K562 (cell line): ENCODE measurements around the gene SMC3. TPM values are rescaled to one million over a fixed set of nuclear protein-coding genes. Genes with fewer than 3 reads are reported as not detected.

ENCODE experiments used
- ATAC-seq: fragments of 200-7000 bp; cut with Tn5 transposase; 3 replicates; pipeline ENCODE4 v1.9.1; 2020; ENCODE audit warnings: moderate library complexity
- BruUV-seq: library from RNA; stranded (reverse); fragments of 400-500 nt; replicated peaks from 2 replicates; lab custom pipeline; 2021; lab: Mats Ljungman, UMichigan
- CTCF ChIA-PET: fragments of 300-600 bp; formaldehyde crosslinking; extraction: SDS; loops from one replicate; lab custom pipeline; 2021; ENCODE audit warnings: low intra/inter-chr PET ratio; lab: Yijun Ruan, JAX
- POLR2A ChIA-PET: fragments of 300-600, 350-650 bp; sonication (Branson Sonifier 250); formaldehyde crosslinking; extraction: SDS; loops from one replicate; lab custom pipeline; 2021; ENCODE audit warnings: antibody characterized with exemption, inconsistent platforms; lab: Yijun Ruan, JAX
- DNase-seq, 4 experiments: peaks; one replicate each; pipeline versions ENCODE4 v3.0.0 to v3.0.0-alpha.2; 2011 to 2018; ENCODE audit warnings: low spot score in 3 of 4, mixed read lengths in 3 of 4; ENCODE audit errors: extremely low read depth in 1 of 4
- FAIRE-seq: peaks from 2 replicates; lab custom pipeline; 2011; peaks lifted over from hg19 to GRCh38; lab: Jason Lieb, UNC
- H2AFZ ChIP-seq: 2 replicates; pipeline ENCODE4 v1.6.0; 2011; ENCODE audit warnings: low read depth, low read length, control low read depth, inconsistent platforms
- H3K27ac ChIP-seq: fragments of 200-600 bp; 3 replicates; pipeline ENCODE4 v1.8.0; 2011; ENCODE audit warnings: low read depth, mild to moderate bottlenecking, control low read depth, inconsistent platforms, low read length, moderate library complexity, mixed read lengths; ENCODE audit errors: extremely low read depth
- H3K27me3 ChIP-seq, 2 experiments: fragments of 300-600 bp in 1 of 2; 2 replicates in 1 of 2; 3 replicates in 1 of 2; pipeline versions ENCODE4 v1.6.0 to v1.8.0; 2011; ENCODE audit warnings: inconsistent platforms in 2 of 2, low read length in 2 of 2, mild to moderate bottlenecking in 1 of 2, mixed read lengths in 1 of 2, moderate library complexity in 1 of 2; ENCODE audit not compliant: control insufficient read depth in 2 of 2, insufficient read depth in 2 of 2
- H3K36me3 ChIP-seq: fragments of 300-600 bp; 3 replicates; pipeline ENCODE4 v1.8.0; 2011; ENCODE audit warnings: mild to moderate bottlenecking, low read length, inconsistent platforms; ENCODE audit not compliant: control insufficient read depth, insufficient read depth
- H3K4me1 ChIP-seq, 2 experiments: fragments of 200-600 bp in 1 of 2; replicated peaks in 1 of 2; 2 replicates in 1 of 2; 3 replicates in 1 of 2; pipeline versions ENCODE4 v1.5.1 to v1.8.0; 2011; ENCODE audit warnings: inconsistent platforms in 2 of 2, low read length in 2 of 2, mild to moderate bottlenecking in 1 of 2, mixed read lengths in 1 of 2, moderate library complexity in 1 of 2; ENCODE audit not compliant: control insufficient read depth in 2 of 2, insufficient read depth in 2 of 2
- H3K4me2 ChIP-seq: 2 replicates; pipeline ENCODE4 v1.6.1; 2011; ENCODE audit warnings: low read length, control low read depth, inconsistent platforms, mixed read lengths; ENCODE audit not compliant: insufficient read depth
- H3K4me3 ChIP-seq: fragments of 200-600 bp; sonication (generic), shearing (Covaris generic); 2 replicates; pipeline ENCODE4 v1.5.1; 2016; ENCODE audit warnings: control low read depth, inconsistent platforms
- H3K79me2 ChIP-seq: fragments of 200-600 bp; 3 replicates; pipeline ENCODE4 v1.8.0; 2011; ENCODE audit warnings: low read length, inconsistent platforms; ENCODE audit not compliant: control insufficient read depth, insufficient read depth
- H3K9ac ChIP-seq, 2 experiments: 2 replicates each; pipeline versions ENCODE4 v1.6.0 to v1.6.1; 2011; ENCODE audit warnings: low read depth in 2 of 2, low read length in 2 of 2, control low read depth in 1 of 2, inconsistent platforms in 1 of 2, mild to moderate bottlenecking in 1 of 2, mixed read lengths in 1 of 2; ENCODE audit not compliant: insufficient read depth in 1 of 2
- H3K9me1 ChIP-seq: one replicate; pipeline ENCODE4 v1.6.0; 2011; ENCODE audit warnings: inconsistent platforms, mild to moderate bottlenecking, low read length, moderate library complexity; ENCODE audit not compliant: control insufficient read depth, insufficient read depth
- H3K9me3 ChIP-seq: replicated peaks from 2 replicates; pipeline ENCODE4 v1.5.1; 2011; ENCODE audit warnings: low read depth, low read length, inconsistent platforms; ENCODE audit not compliant: control insufficient read depth, insufficient read depth
- H4K20me1 ChIP-seq: replicated peaks from 2 replicates; pipeline ENCODE4 v1.6.1; 2011; ENCODE audit warnings: low read length, inconsistent platforms, mixed read lengths; ENCODE audit not compliant: control insufficient read depth, insufficient read depth
- ETS1 ChIP-seq: conservative IDR thresholded peaks from 2 replicates; pipeline ENCODE4 v1.6.1; 2011; ENCODE audit warnings: low read depth, mild to moderate bottlenecking, low read length; ENCODE audit not compliant: control insufficient read depth
- HNRNPL ChIP-seq: fragments of 200-400 bp; formaldehyde crosslinking; IDR thresholded peaks from 2 replicates; pipeline ENCODE4 v1.6.1; 2017; ENCODE audit warnings: low read depth, mild to moderate bottlenecking, low read length
- ID3 ChIP-seq, 2 experiments: fragments of 250-450 bp in 1 of 2; fragments of 450-650 bp in 1 of 2; sonication (Bioruptor Pico) in 1 of 2; IDR thresholded peaks; 2 replicates each; pipeline versions ENCODE4 v1.6.1 to v1.8.0; 2016 to 2021; ENCODE audit warnings: mild to moderate bottlenecking in 2 of 2, moderate library complexity in 2 of 2, missing compliant biosample characterization in 1 of 2, missing genetic modification characterization in 1 of 2
- NR4A1 ChIP-seq, 2 experiments: fragments of 250-450 bp in 1 of 2; fragments of 450-650 bp in 1 of 2; sonication (Bioruptor Pico) in 1 of 2; IDR thresholded peaks; 2 replicates each; pipeline versions ENCODE4 v1.4.0 to v1.6.1; 2016 to 2020; ENCODE audit warnings: mild to moderate bottlenecking in 2 of 2, missing compliant biosample characterization in 1 of 2, missing genetic modification characterization in 1 of 2, moderate library complexity in 1 of 2
- WGBS: fragments of 100-300 bp; shearing (Covaris generic); methylation state at CpG from one replicate; pipeline ENCODE4 v1.1.6; 2016; ENCODE audit warnings: low coverage, mixed read lengths; ENCODE audit not compliant: insufficient coverage; ENCODE audit errors: missing lambda C conversion rate; 5-methylcytosine and 5-hydroxymethylcytosine counted together
- in situ Hi-C: fragments of 300-500 bp; cut with MboI; formaldehyde crosslinking; loops from 4 replicates; pipeline ENCODE4 v1.15.0; 2018; ENCODE audit warnings: inconsistent platforms, mixed read lengths
- intact Hi-C: fragments of 100-400 bp; cut with micrococcal nuclease; formaldehyde crosslinking; loops from 2 replicates; pipeline ENCODE4 v1.14.2; 2022
- polyA plus RNA-seq, 8 experiments: library from polyadenylated mRNA; depleted of rRNA in 4 of 8; stranded (reverse) in 5 of 8; unstranded in 3 of 8; fragments of >200 nt; fragmentation: Nextera tagmentation in 2 of 8; fragmentation: Illumina TruSeq in 1 of 8; extraction: Ambion mirVana in 2 of 8; extraction: Trizol in 1 of 8; gene quantifications; 2 replicates each; pipeline versions ENCODE4 v1.2.1 to v1.2.3, GENCODE V29; 2011 to 2014; ENCODE audit warnings: inconsistent platforms in 1 of 8, missing spikeins in 1 of 8
- total RNA-seq, 7 experiments: library from RNA; depleted of rRNA in 6 of 7; stranded (reverse); fragments of >200 nt in 6 of 7; fragmentation: Illumina TruSeq in 2 of 7; extraction: Trizol in 2 of 7; gene quantifications; 2 replicates each; pipeline versions ENCODE4 v1.2.1 to v1.2.3, GENCODE V29; 2011 to 2021; ENCODE audit warnings: low replicate concordance in 1 of 7
- TF ChIP-seq, protein P1 (sequence below): fragments of 450-650 bp; IDR thresholded peaks from 2 replicates; pipeline ENCODE4 v1.6.1; 2018; ENCODE audit warnings: mild to moderate bottlenecking, low read depth; ENCODE audit not compliant: partially characterized antibody

SMC3 gene
- total and polyA plus RNA-seq, 9 of the 15 experiments (the other 6 are each of a cell fraction or from before 2014, with no cell fraction given) = 21.3 to 62.6 (median 39.3) TPM

DNA sequence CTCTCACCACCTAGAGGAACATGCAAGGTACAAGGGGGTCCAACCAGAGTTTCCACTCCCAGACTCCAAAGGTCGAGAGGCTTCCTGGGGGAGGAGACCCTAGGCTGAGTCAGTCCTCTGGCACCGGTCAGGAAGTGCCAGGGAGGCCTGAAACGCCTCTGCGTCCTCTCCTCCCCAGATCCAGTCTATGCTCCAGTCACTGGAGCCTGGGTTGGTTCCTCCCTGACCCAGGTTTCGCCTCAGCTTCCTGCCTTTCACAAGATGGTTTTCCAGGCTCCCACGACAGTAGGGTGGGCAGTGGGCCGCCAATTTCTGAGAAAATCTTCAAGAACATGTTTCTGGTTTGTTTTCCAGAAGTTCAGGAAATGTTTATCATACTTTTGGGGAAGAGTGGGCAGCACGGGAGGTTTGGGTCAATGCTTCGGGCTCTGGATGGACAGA lies 39.7 kb upstream of the SMC3 start:
- Histone ChIP-seq H3K36me3 (no peaks in the 10 kb centered on the region), H2AFZ (no peak overlapping the region), H3K79me2 (no peaks in the 10 kb centered on the region), H3K4me3 (no peak overlapping the region), H3K9me1 (no peaks in the 10 kb centered on the region), H4K20me1 (no peaks in the 10 kb centered on the region), H3K9me3 (no peaks in the 10 kb centered on the region), H3K27me3 (peaks cover 0 to 4% of the 10 kb centered on the region in 2 experiments; a peak in 2 of 5 replicates), H3K4me2 (no peak overlapping the region), H3K27ac (no peak overlapping the region), H3K9ac (0 out of 4 replicates have a peak overlapping the region, but pooled peaks of 1 of the 2 experiments have one; percentile 36), H3K4me1 (peaks cover 0 to 6% of the 10 kb centered on the region in 2 experiments; a peak in 3 of 5 replicates)
- no peak for TF ChIP-seq NR4A1 (CRISPR knock-in tag; IDR thresholded peaks at IDR 0.05)
- no peak for TF ChIP-seq NR4A1 (tag; IDR thresholded peaks at IDR 0.05)
- TF ChIP-seq HNRNPL = no peak
- no peak for TF ChIP-seq ETS1
- TF ChIP-seq ID3 (CRISPR knock-in tag; IDR thresholded peaks at IDR 0.05) = no peak
- TF ChIP-seq ID3 (tag; IDR thresholded peaks at IDR 0.05) = no peak
- TF ChIP-seq, protein P1, sequence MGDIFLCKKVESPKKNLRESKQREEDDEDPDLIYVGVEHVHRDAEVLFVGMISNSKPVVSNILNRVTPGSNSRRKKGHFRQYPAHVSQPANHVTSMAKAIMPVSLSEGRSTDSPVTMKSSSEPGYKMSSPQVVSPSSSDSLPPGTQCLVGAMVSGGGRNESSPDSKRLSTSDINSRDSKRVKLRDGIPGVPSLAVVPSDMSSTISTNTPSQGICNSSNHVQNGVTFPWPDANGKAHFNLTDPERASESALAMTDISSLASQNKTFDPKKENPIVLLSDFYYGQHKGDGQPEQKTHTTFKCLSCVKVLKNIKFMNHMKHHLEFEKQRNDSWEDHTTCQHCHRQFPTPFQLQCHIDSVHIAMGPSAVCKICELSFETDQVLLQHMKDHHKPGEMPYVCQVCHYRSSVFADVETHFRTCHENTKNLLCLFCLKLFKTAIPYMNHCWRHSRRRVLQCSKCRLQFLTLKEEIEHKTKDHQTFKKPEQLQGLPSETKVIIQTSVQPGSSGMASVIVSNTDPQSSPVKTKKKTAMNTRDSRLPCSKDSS = no peak
- ChIA-PET CTCF (no interaction called here), POLR2A (no interaction called here)
- BruUV-seq = no TSS peak
- FAIRE-seq (no peak), DNase-seq (no peak), ATAC-seq (no peak)
- in situ Hi-C loops = loop anchor here (25.0 kb wide), 1 partner anchor 390 kb away; no protein-coding TSS in a partner anchor
- 23% methylated on average over 6 of the region's 9 CpGs for WGBS
- intact Hi-C loops = no loop called here
